Jurkat, Clone E6-1 (cell line): Measurements from ENCODE around the gene KANSL1.
"Not testable (repeated sequence)": the region's sequence is repeated elsewhere in the genome, so short reads cannot be mapped to it uniquely, and the experiment has no call there.

Experiments used
- DNase-seq: peaks from one replicate; pipeline ENCODE4 v3.0.0-alpha.2; 2011; ENCODE audit warnings: low read depth, low spot score
- H3K4me3 ChIP-seq: 2 replicates; pipeline ENCODE4 v1.5.1; 2011; ENCODE audit warnings: mild to moderate bottlenecking, low read length, control low read depth, moderate library complexity

KANSL1 gene

GRCh38 chr17:46033392-46033791 lies 159.8 kb downstream of the KANSL1 start:
- H3K4me3 ChIP-seq: no peak overlapping the region
- DNase-seq: no peak

GRCh38 chr17:46032909-46033308 lies 160.3 kb downstream of the KANSL1 start:
- H3K4me3 ChIP-seq: no peak overlapping the region
- no peak for DNase-seq

DNA sequence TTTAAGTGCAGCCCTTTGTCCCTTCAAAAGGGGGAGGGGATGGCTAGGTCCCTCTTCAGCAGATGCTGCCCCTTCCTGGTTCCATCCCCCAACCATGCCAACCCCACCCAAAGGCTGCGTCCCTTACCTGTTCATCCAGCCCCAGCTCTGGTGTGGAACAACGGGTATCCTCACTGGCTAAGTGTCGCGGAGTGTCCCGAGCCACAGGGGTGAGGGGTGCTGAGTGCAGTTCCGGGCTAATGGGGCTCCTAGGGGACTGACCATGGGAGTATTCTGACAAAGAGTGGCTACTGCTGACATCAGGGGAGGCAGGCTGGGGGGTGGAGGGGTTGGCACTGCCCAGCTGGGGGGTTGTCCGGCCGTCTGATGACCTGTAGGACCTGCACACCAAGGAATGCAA lies 161.3 kb downstream of the KANSL1 start:
- DNase-seq: no peak
- H3K4me3 ChIP-seq: no peak overlapping the region

DNA sequence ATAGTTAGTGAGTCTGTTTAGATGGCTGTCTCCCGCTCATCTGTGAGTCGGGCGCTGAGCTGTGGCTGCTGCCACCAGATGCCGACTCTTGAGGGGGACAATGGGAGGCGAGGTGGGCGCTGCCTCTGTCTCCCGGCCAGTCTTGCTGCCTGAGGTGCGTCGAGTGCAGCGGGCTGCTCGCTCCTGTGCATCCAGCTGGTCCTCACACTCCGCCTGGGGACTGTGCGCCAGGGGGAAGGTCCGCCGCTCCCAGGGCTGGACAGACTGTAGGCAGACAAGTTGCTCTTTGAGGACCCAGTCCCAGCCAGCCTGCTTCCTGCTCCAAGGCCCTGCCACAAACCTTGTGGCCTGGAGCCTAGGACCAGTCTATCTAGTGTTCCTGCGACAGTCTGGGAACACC lies 161.8 kb downstream of the KANSL1 start:
- DNase-seq: no peak
- no peak overlapping the region for H3K4me3 ChIP-seq

GRCh38 chr17:46030752-46031151 lies 162.5 kb downstream of the KANSL1 start:
- no peak for DNase-seq

DNA sequence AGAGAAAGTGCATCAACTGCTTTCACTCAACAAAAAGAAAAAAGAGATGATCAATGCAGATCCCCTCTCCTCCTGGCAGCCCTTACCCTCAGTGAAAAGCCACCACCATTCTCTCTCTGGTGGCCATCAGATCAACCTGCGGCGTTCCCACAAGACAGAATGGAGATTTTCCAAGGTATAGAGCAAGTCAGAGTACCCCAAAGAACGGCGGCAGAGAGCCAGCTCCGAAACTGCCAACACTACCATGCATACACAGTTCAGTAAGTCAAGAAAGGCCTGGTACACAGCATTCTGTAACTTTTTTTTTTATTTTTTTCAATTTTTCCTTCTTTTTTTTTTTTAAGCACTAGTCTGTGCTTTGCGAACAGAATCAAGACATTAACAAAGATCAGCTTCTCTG lies 163.6 kb downstream of the KANSL1 start:
- no peak for DNase-seq

More at GRCh38 chr17:46030752-46031151, 162.5 kb downstream of the KANSL1 start:
- no peak overlapping the region for H3K4me3 ChIP-seq

GRCh38 chr17:46028981-46029565 lies 164.2 kb downstream of the KANSL1 start:
- DNase-seq: no peak
- H3K4me3 ChIP-seq: no peak overlapping the region

More for the DNA sequence above, 163.6 kb downstream of the KANSL1 start:
- H3K4me3 ChIP-seq: no peak overlapping the region

DNA sequence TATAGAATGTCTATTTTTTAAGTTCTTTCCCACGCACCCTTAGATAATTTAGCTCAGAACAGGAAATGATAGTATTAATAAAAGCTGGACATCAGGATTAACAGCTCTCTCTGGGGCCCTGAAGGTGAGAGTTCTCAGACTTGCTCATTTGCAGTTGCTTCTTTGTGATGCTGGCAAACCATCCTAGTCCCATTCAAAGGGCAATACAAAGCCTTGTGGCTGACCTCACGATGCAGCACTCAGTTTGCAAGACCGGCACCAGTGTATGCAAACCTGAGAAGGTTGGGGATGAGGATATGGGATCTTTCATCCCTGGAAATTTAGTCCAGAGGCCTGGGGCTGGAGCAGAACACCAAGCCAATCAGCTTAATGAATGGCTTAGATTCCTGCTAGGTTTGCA lies 164.9 kb downstream of the KANSL1 start:
- no peak for DNase-seq
- H3K4me3 ChIP-seq: no peak overlapping the region

- no peak overlapping the region for H3K4me3 ChIP-seq
- no peak for DNase-seq
These were observed 165.3 kb downstream of the KANSL1 start for GRCh38 chr17:46027976-46028325.

DNA sequence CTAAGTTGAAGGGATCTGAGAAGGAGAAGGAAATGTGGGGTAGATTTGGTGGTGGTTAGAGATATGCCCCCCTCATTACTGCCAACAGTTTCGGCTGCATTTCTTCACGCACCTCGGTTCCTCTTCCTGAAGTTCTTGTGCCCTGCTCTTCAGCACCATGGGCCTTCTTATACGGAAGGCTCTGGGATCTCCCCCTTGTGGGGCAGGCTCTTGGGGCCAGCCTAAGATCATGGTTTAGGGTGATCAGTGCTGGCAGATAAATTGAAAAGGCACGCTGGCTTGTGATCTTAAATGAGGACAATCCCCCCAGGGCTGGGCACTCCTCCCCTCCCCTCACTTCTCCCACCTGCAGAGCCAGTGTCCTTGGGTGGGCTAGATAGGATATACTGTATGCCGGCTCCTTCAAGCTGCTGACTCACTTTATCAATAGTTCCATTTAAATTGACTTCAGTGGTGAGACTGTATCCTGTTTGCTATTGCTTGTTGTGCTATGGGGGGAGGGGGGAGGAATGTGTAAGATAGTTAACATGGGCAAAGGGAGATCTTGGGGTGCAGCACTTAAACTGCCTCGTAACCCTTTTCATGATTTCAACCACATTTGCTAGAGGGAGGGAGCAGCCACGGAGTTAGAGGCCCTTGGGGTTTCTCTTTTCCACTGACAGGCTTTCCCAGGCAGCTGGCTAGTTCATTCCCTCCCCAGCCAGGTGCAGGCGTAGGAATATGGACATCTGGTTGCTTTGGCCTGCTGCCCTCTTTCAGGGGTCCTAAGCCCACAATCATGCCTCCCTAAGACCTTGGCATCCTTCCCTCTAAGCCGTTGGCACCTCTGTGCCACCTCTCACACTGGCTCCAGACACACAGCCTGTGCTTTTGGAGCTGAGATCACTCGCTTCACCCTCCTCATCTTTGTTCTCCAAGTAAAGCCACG lies 165.9 kb downstream of the KANSL1 start:
- DNase-seq: no peak
- H3K4me3 ChIP-seq: no peak overlapping the region

DNA sequence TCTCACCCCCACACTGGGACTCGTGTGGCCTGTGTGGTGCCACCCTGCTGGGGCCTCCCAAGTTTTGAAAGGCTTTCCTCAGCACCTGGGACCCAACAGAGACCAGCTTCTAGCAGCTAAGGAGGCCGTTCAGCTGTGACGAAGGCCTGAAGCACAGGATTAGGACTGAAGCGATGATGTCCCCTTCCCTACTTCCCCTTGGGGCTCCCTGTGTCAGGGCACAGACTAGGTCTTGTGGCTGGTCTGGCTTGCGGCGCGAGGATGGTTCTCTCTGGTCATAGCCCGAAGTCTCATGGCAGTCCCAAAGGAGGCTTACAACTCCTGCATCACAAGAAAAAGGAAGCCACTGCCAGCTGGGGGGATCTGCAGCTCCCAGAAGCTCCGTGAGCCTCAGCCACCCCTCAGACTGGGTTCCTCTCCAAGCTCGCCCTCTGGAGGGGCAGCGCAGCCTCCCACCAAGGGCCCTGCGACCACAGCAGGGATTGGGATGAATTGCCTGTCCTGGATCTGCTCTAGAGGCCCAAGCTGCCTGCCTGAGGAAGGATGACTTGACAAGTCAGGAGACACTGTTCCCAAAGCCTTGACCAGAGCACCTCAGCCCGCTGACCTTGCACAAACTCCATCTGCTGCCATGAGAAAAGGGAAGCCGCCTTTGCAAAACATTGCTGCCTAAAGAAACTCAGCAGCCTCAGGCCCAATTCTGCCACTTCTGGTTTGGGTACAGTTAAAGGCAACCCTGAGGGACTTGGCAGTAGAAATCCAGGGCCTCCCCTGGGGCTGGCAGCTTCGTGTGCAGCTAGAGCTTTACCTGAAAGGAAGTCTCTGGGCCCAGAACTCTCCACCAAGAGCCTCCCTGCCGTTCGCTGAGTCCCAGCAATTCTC lies 166.8 kb downstream of the KANSL1 start:
- DNase-seq: no peak
- no peak overlapping the region for H3K4me3 ChIP-seq

DNA sequence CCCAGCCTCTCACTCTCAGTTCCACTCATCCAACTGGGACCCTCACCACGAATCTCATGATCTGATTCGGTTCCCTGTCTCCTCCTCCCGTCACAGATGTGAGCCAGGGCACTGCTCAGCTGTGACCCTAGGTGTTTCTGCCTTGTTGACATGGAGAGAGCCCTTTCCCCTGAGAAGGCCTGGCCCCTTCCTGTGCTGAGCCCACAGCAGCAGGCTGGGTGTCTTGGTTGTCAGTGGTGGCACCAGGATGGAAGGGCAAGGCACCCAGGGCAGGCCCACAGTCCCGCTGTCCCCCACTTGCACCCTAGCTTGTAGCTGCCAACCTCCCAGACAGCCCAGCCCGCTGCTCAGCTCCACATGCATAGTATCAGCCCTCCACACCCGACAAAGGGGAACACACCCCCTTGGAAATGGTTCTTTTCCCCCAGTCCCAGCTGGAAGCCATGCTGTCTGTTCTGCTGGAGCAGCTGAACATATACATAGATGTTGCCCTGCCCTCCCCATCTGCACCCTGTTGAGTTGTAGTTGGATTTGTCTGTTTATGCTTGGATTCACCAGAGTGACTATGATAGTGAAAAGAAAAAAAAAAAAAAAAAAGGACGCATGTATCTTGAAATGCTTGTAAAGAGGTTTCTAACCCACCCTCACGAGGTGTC lies 167.6 kb downstream of the KANSL1 start:
- H3K4me3 ChIP-seq: no peak overlapping the region
- no peak for DNase-seq

DNA sequence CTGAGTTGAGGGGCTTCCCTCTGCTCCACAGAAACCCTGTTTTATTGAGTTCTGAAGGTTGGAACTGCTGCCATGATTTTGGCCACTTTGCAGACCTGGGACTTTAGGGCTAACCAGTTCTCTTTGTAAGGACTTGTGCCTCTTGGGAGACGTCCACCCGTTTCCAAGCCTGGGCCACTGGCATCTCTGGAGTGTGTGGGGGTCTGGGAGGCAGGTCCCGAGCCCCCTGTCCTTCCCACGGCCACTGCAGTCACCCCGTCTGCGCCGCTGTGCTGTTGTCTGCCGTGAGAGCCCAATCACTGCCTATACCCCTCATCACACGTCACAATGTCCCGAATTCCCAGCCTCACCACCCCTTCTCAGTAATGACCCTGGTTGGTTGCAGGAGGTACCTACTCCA lies 168.2 kb downstream of the KANSL1 start:
- no peak overlapping the region for H3K4me3 ChIP-seq
- DNase-seq: no peak

- H3K4me3 ChIP-seq: no peak overlapping the region
- no peak for DNase-seq
These were observed 168.6 kb downstream of the KANSL1 start for GRCh38 chr17:46024590-46024989.

- H3K4me3 ChIP-seq: no peak overlapping the region
- no peak for DNase-seq
These were observed 169.3 kb downstream of the KANSL1 start for GRCh38 chr17:46023783-46024388.

DNA sequence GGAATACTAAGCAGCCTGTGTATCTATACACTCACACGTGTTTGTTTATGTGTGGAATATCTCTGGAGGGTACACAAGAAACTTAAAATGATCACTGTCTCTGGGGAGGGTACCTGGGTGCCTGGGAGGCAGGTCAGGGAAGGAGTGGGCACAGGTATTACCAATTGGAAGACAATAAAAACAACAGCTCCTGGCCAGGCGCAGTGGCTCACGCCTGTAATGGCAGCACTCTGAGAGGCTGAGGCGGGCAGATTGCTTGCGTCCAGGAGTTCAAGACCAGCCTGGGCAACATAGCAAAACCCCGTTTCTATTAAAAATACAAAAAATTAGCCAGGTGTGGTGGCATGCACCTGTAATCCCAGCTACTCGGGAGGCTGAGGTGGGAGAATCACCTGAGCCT lies 169.9 kb downstream of the KANSL1 start:
- not testable (repeated sequence) for H3K4me3 ChIP-seq, DNase-seq

DNA sequence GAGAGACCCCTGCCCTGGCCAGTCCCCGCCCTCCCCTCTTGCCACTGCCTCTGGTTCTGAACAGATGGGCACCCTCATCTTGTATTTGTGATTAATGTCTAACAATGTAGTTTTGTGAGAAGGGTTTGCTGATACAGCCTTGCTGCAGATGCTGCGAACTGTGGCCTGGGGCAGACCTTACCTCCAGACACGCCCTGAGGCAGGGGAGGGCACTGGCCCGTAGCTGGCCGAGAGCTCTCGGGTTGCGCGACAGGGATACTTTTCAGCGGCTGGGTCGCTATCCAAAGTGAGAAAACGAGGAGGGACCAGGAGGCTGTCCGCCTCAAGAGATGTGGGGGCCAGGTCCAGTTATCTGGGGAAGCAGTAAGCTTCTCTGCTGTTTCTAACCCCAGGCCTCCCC lies 172.2 kb downstream of the KANSL1 start:
- no peak for DNase-seq
- H3K4me3 ChIP-seq: no peak overlapping the region

GRCh38 chr17:46020023-46020761 lies 173.0 kb downstream of the KANSL1 start:
- peak; percentile 60 for DNase-seq
- H3K4me3 ChIP-seq: no peak overlapping the region
